Spleen (tissue), 11 donors: Measurements from ENCODE around the gene PDGFA. TPM values are rescaled to one million over a fixed set of nuclear protein-coding genes. Genes with fewer than 3 reads are reported as not detected.
A peak's percentile ranks its signal among the peaks of the same experiment; 100 is the strongest.

Experiments used
- DNase-seq: peaks from one replicate; pipeline ENCODE4 v3.0.0-alpha.2; 2020
- H3K27ac ChIP-seq, 8 donors: fragments of 200-600 bp; sonication (generic) in 7 of 8; 1 replicate in 4 of 8; 2 replicates in 4 of 8; pipeline versions ENCODE4 v1.5.0 to v1.8.0; 2016 to 2021; ENCODE audit warnings: inconsistent platforms in 4 of 8, mild to moderate bottlenecking in 4 of 8, moderate library complexity in 1 of 8
- H3K27me3 ChIP-seq, 7 donors: fragments of 200-600 bp; sonication (generic) in 6 of 7; replicated peaks in 1 of 7; 1 replicate in 4 of 7; 2 replicates in 3 of 7; pipeline versions ENCODE4 v1.5.0 to v1.8.0; 2016 to 2021; ENCODE audit warnings: inconsistent platforms in 3 of 7, mild to moderate bottlenecking in 1 of 7
- H3K36me3 ChIP-seq, 6 donors: fragments of 200-600 bp; sonication (generic) in 5 of 6; 1 replicate in 4 of 6; 2 replicates in 2 of 6; pipeline versions ENCODE4 v1.5.0 to v1.8.0; 2016 to 2021; ENCODE audit warnings: inconsistent platforms in 2 of 6
- H3K4me1 ChIP-seq, 6 donors: fragments of 200-600 bp; sonication (generic) in 5 of 6; 1 replicate in 3 of 6; 2 replicates in 3 of 6; pipeline versions ENCODE4 v1.5.0 to v1.8.0; 2016 to 2021; ENCODE audit warnings: inconsistent platforms in 3 of 6
- H3K4me3 ChIP-seq, 8 donors: fragments of 200-600 bp; sonication (generic) in 7 of 8; 1 replicate in 4 of 8; 2 replicates in 4 of 8; pipeline versions ENCODE4 v1.5.0 to v1.8.0; 2016 to 2021; ENCODE audit warnings: inconsistent platforms in 4 of 8, mild to moderate bottlenecking in 4 of 8, moderate library complexity in 2 of 8
- H3K9me3 ChIP-seq, 8 donors: fragments of 200-600 bp; sonication (generic) in 7 of 8; 1 replicate in 4 of 8; 2 replicates in 4 of 8; pipeline versions ENCODE4 v1.5.0 to v1.8.0; 2016 to 2021; ENCODE audit warnings: inconsistent platforms in 4 of 8
- POLR2A ChIP-seq, 3 donors: fragments of 450-650 bp; IDR thresholded peaks; one replicate each; pipeline ENCODE4 v1.5.1; 2017; ENCODE audit warnings: antibody characterized with exemption in 3 of 3, mild to moderate bottlenecking in 1 of 3
- POLR2AphosphoS5 ChIP-seq, 3 donors: sonication (generic); formaldehyde crosslinking; IDR thresholded peaks; one replicate each; pipeline ENCODE4 v1.5.1; 2017; ENCODE audit warnings: antibody characterized with exemption in 3 of 3
- WGBS, 5 donors: extraction: QIAGEN DNeasy Blood & Tissue Kit in 3 of 5; methylation state at CpG; one replicate each; pipeline versions ENCODE4 v1.1.5 to v1.1.7; 2013 to 2018; 5-methylcytosine and 5-hydroxymethylcytosine counted together
- intact Hi-C: fragments of 100-400 bp; cut with DNase I; formaldehyde crosslinking; loops from one replicate; pipeline ENCODE4 v1.15.0; 2023; ENCODE audit warnings: low total_unique reads
- polyA plus RNA-seq, 3 donors: library from polyadenylated mRNA; stranded (reverse); fragments of 200-250 nt; gene quantifications; one replicate each; pipeline ENCODE4 v1.2.1, GENCODE V29; 2013
- total RNA-seq, 7 donors: library from RNA; depleted of rRNA in 3 of 7; stranded (reverse); fragments of >200 nt in 3 of 7; fragmentation: NEBNext Ultra II Directional in 4 of 7; extraction: Animal tissue kit (Norgen Biotek cat#: 25700) in 4 of 7; gene quantifications; one replicate each; pipeline versions ENCODE4 v1.1.0 to v1.2.1, GENCODE V29; 2016 to 2021
- TF ChIP-seq, protein P1 (sequence below), 11 experiments: fragments of 200-600 bp in 7 of 11; fragments of 450-650 bp in 4 of 11; sonication (generic) in 4 of 11; IDR thresholded peaks in 8 of 11; conservative IDR thresholded peaks in 3 of 11; 1 replicate in 7 of 11; 2 replicates in 4 of 11; pipeline versions ENCODE4 v1.4.0 to v1.8.0; 2016 to 2021; ENCODE audit warnings: antibody characterized with exemption in 11 of 11, inconsistent platforms in 4 of 11, mild to moderate bottlenecking in 1 of 11
- donor health status: healthy with polysubstance abuse.
- donor health status: DM: no; HTN: no; CAD: no; lungs with moderate emphysema.
- donor health status: DM: no; HTN: no; CAD: no.
- donor health status: Bipolar disorder and iron deficiency.
- donor health status: healthy.
- donor health status: DM: no; HTN: no; CAD: no.
- donor health status: DM: yes; HTN: yes; CAD: no.

The PDGFA gene
- total and polyA plus RNA-seq, 10 donors: 6.1 to 49.5 (median 19.9) TPM

DNA sequence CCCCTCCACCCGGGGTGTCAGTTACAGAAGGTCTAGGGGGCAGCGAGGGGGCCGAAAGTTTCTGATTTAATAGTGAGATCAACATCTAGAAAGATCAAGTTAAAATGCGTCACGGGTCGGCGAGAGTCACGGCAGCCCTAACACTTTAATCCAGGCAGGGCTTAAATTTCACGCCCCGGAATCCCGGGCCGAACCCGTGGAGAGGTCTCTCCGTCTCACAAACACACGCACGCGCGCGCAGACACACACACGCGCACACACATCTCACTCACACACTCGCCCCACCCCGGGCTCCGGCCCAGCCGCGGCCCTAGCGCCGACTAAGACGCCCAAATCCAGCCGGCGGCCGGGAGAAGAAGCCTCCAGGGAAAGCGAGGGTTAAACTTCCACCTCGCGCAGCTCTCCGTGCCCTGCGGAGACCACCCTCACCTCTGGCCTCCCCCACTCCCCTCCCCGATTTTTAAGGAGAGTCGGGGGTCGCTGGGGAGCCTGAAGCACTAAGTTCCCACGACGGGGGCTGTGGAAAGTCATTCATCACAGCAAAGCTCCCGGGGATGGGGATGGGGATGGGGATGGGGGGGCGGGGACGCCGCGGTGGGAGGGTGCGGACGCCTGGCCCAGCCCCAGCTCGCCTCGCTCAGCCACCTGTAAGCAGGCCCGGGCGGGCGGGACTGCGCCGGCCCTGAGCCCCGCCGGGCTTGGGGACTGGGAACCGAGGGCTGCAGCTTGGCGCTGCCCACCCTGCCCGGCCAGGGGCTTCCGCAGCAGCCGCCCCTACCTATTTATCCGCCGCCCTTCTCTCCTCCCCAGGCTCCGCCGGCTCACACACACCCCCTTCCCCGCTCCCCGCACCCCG, 1.6 kb downstream of the PDGFA start:
- H3K27ac ChIP-seq: peak overlapping the region in 7 of 8 donors; percentile 76 to 90 (median 88)
- intact Hi-C loops: loop anchor here (5.0 kb wide), 1 partner anchor 186 kb away; no protein-coding TSS in a partner anchor
- TF ChIP-seq, protein P1, sequence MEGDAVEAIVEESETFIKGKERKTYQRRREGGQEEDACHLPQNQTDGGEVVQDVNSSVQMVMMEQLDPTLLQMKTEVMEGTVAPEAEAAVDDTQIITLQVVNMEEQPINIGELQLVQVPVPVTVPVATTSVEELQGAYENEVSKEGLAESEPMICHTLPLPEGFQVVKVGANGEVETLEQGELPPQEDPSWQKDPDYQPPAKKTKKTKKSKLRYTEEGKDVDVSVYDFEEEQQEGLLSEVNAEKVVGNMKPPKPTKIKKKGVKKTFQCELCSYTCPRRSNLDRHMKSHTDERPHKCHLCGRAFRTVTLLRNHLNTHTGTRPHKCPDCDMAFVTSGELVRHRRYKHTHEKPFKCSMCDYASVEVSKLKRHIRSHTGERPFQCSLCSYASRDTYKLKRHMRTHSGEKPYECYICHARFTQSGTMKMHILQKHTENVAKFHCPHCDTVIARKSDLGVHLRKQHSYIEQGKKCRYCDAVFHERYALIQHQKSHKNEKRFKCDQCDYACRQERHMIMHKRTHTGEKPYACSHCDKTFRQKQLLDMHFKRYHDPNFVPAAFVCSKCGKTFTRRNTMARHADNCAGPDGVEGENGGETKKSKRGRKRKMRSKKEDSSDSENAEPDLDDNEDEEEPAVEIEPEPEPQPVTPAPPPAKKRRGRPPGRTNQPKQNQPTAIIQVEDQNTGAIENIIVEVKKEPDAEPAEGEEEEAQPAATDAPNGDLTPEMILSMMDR (IDR thresholded peaks at IDR 0.05 in 8 of 11, conservative IDR thresholded peaks at IDR 0.05 in 3 of 11): no peak
- TF ChIP-seq POLR2AphosphoS5 (IDR thresholded peaks at IDR 0.05): peak in 2 of 3 donors; percentile 53 to 67
- TF ChIP-seq POLR2A (IDR thresholded peaks at IDR 0.05): no peak
- DNase-seq: no peak
- WGBS, 5 donors: 1 to 2% (median 1%) methylated on average over 37 to 70 of the region's 70 CpGs
- H3K4me1 ChIP-seq: peaks cover 24 to 94% (median 75%) of the 10 kb centered on the region in 6 donors
- peak overlapping the region; percentile 39 to 85 (median 66) for H3K4me3 ChIP-seq
- no peaks in the 10 kb centered on the region for H3K9me3 ChIP-seq
- H3K36me3 ChIP-seq: peaks cover 0 to 9% (median 0%) of the 10 kb centered on the region in 6 donors
- H3K27me3 ChIP-seq: peaks cover 0 to 81% (median 62%) of the 10 kb centered on the region in 7 donors

DNA sequence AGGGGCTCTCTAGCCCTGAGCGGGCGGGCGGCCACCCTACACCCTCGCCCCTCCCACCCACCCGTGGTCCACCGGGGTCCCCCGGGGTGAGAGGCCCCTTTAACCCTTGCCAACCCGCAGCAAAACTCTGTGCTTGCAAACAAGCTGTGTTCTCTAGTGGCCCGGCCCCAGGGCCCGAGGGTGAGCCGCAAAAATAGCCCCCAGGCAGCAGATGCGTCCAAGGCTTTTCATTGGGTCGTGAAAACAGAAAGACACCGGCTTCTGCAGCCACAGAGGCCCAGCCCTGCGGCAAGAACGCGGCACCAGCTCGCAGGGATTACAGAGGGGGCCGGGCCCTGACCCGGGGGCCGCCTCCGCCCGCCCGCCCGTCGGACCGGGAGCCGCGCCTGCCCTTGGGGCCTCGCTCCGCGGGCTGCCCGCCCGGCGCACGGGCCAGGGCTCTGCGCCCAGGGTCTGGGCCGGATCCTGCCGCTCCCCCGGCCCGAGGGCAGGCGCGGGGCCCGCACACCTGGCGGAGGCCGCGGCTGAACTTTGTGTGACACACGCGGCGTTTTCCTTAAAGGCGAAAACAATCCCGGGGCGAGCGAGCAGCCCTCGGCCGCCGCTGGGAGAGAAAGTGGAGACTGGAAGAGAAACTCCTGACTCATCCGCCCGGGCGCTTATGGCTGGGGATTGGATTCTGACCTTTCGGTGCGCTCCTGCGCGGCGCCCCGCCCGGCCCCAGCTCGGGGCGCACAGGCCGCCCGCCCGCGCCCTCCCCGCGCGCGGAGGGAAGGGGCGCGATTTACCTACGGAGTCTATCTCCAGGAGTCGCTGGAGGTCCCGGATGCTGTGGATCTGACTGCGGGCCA, 2.8 kb downstream of the PDGFA start:
- Histone ChIP-seq H3K4me3 (peak overlapping the region; percentile 27 to 85 (median 66)), H3K27me3 (peaks cover 0 to 70% (median 50%) of the 10 kb centered on the region in 7 donors), H3K36me3 (peaks cover 0 to 21% (median 0%) of the 10 kb centered on the region in 6 donors), H3K27ac (peak overlapping the region in 7 of 8 donors; percentile 19 to 90 (median 88)), H3K9me3 (no peaks in the 10 kb centered on the region), H3K4me1 (peaks cover 14 to 87% (median 64%) of the 10 kb centered on the region in 6 donors)
- WGBS, 5 donors: 3 to 9% (median 4%) methylated on average over 23 to 83 of the region's 83 CpGs
- TF ChIP-seq, protein P1 (IDR thresholded peaks at IDR 0.05 in 8 of 11, conservative IDR thresholded peaks at IDR 0.05 in 3 of 11): no peak
- peak in 2 of 3 donors; percentile 26 to 31 for TF ChIP-seq POLR2AphosphoS5 (IDR thresholded peaks at IDR 0.05)
- no peak for DNase-seq
- intact Hi-C loops: loop anchor here (5.0 kb wide), 1 partner anchor 185 kb away; no protein-coding TSS in a partner anchor

DNA sequence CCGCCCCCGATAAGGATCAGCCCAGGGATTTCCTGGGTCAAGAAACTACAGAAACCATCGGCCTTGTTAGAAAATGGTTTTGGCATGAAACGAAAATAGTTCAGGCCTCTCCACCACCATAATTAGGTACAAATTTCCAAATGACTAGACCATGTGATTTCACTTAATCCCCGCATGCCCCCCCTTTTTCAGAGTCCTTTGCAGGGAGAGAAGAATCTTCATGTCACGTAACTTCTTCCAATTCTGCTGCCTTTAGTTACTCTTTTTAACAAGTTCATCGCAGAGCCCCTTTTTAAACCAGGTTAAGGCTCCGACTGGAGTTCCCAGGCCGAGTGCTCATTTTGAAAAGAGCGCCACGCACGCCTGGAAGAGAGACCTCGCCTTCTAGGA, 3.4 kb downstream of the PDGFA start:
- TF ChIP-seq, protein P1 (IDR thresholded peaks at IDR 0.05 in 8 of 11, conservative IDR thresholded peaks at IDR 0.05 in 3 of 11): no peak
- no peak for TF ChIP-seq POLR2AphosphoS5 (IDR thresholded peaks at IDR 0.05)
- TF ChIP-seq POLR2A (IDR thresholded peaks at IDR 0.05): no peak
- peaks cover 0 to 63% (median 44%) of the 10 kb centered on the region in 7 donors for H3K27me3 ChIP-seq
- H3K27ac ChIP-seq: peak overlapping the region in 7 of 8 donors; percentile 19 to 90 (median 88)
- DNase-seq: no peak
- 32 to 54% (median 40%) methylated on average over 13 of the region's 13 CpGs for WGBS, 5 donors
- H3K4me1 ChIP-seq: peaks cover 9 to 81% (median 58%) of the 10 kb centered on the region in 6 donors
- peak overlapping the region; percentile 13 to 85 (median 66) for H3K4me3 ChIP-seq
- peaks cover 0 to 27% (median 0%) of the 10 kb centered on the region in 6 donors for H3K36me3 ChIP-seq
- H3K9me3 ChIP-seq: no peaks in the 10 kb centered on the region
- intact Hi-C loops: loop anchor here (5.0 kb wide), 1 partner anchor 184 kb away; no protein-coding TSS in a partner anchor
